ENCODE measurements around the gene ASPG.

Gene ASPG

DNA sequence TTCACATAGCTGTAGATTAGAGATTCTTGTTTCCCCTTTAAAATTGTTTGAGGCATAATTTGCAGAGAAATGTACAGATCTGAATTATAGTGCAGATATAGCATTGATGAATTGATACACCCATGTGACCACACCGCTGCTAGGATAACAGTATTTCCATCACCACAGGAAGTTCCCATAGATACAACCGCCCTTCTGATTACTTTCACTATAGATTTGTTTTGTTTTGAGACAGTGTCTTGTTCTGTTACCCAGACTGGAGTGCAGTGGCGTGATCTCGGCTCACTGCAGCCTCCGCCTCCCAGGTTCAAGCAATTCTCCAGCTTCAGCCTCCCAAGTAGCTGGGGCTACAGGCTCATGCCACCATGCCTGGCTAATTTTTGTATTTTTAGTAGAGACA lies 8.8 kb upstream of the ASPG start:
- no peak for DNase-seq

DNA sequence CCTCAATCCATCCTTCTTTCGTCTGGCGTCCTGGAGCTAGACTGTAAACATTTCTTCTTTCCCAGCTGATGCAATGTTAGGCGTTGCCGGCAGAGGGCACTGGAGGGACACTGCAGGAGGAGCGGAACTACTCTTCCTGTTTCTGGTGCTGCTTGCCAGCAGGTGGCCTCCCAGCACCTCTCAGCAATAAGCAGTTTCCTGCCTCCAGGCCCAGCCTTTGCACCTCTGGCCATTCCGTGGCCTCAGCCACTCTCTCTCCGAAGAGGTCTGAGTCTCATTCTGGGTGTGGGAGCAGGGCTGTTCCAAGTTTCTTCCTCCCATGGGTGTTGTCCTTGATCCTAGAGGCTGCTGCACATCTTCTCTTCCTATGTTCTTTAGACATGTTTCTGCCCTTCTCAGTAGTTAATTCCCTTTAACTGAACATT lies 7.5 kb upstream of the ASPG start:
- DNase-seq = peak; percentile 92

DNA sequence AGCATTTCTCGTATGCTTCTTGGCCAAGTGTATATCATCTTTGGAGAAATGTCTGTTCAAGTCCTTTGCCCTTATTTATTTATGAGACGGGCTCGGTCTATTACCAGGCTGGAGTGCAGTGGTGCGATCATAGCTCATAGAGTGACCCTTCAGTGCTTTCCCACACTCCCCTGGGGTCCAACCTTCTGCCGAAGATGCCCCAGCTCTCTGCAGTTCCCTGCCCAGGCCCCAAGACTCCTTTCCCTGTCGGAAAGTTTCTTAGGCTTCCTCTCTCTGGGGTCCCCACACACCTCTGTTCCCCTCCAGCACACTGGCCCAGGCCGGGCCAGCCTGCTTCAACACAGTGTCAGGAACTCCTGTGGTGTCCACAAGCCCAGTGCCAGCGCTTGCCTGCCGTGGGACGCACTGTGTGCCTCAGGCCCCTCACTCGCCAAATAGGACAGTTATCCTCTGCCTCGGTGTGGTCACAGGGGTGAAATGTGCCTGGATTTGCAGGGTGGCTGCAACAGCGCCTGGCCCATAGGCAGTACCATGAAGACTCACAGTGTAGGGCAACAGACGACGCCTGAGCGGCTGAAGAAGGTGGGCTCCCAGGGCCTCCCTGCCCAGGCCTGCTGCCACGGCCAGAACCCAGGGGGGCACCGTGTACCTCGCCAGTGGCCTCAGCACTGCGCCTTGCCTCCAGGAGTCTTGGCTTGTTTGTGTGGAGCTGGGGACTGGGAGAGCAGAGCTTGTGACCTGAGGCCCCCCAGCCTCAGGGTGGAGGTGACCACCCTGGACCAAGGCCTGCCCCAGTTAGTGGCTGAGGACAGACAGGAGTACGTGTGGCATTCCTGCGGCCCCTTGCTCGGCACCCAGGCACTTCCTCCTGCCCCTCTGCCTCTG lies 4.9 kb upstream of the ASPG start:
- no peak for DNase-seq

DNA sequence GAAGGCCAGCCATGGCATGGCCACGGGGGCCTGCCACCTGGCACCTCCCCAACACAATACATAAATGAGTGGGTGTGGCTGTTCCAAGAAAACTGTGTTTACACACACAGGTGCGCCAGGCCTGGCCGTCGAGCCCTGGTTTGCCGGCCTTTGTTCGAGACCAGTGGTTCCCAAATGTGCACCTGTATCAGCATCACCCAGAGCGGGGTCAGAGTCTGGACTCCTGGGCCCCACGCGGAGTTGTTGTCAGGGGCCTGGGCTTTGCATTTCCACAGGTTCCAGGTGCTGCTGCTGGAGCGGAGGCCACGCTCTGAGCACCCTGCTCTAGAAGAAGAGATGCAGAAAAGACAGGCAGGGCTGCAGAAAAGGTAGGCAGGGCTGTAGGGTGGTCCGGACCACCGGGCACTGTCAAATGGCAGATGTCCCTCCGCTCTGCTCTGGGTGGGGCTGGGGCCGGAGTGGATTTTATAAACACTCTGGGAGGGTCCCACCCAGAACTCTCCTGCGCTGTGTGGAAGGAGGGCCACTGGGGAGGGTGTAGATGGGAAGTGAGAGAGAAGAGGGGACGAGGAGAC lies 4.2 kb upstream of the ASPG start:
- no peak for DNase-seq

DNA sequence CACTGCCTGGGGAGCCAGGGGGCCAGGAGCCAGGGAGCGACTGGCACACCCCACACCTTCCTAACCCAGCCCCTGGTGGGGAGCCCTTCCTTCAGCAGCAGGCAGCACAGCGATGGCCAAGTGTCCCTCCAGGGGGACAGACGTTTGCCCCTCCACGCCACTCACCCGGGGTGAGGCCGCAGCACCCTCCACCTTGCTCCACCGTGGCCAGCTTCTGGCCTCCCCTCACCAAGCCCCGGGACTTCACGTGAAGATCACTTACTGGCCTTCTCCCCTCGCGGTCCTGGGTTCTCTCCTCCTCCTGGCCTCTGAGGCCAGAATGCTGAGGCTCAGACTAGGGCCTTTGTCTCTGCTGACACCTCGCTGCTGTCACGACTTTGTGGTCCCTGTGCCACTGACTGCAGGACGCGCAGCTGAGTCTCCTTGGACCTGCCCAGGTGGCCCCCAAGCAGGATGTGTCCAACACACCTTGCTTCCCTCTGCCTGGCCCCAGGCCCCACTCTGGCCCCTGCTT lies 3.5 kb upstream of the ASPG start:
- DNase-seq = no peak

DNA sequence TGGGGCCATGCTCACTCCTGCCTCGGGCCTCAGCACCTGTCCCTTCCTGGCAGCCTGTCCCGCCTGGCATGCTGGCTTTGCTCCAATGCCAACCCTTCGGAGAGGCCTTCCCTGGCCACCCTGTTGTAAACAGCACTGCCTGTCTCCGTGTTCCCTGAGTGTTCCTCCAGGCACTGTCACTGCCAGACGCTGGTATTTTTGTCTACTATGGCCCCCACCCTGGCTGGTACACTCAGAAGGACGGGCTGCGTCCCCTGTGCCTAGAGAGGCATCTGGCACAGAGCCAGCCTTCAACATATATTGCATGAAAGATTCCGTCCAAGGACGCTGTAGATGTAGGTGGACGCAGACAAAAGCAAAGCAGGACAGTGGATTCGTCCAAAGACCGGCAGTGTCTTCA lies 2.7 kb upstream of the ASPG start:
- no peak for DNase-seq

DNA sequence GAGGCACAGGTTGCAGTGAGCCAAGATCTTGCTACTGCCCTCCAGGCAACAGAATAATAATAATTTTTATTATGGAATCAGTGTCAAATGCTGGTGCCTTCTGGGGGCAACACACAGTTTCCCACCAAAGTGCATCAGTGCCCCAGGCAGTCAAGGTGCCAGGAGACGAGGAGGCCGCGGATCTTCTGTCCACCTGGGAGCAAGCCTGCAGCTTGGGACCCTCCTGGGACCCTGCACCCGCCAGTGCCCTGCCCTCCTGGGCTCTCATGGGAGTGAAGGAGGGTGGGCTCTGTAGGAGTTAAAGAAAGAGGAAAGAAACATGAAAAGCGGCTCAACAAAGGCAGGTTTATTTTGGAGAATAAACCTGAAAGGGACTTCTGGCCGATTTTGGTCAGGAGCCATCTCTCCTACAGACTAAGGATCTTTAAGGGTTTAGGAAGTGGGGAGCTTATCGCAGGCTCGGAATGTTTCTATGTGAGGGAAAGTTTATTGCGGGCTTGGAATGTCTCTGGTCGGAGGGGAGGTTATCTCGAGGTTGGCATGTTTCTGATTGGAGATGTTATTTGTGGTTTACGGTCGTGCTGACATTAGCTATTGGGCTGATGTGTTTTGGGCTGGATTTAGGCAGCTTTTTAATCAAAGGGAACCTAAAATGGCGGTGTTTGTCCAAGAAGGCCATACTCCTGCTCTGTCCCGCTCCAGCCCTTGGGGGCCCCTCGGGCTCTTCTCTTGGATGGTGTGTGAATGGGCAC lies 1.1 kb upstream of the ASPG start:
- peak; percentile 14 for DNase-seq

DNA sequence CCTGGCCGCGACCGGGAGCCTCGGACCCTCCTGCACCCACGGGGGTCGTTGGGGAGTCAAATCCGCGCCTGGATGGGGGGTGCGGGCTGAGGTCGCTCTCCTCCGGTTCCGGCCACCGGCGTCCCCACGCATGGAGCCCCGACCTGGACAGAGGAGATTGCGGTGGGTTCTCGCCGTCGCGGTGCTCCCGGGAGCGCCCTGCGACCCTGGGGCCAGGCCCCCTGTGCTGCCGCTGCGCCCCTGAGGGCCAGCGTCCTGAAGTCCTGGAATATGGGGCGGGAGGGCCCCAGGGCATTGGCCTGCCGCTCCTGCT lies 345 bp downstream of the ASPG start:
- DNase-seq = no peak

DNA sequence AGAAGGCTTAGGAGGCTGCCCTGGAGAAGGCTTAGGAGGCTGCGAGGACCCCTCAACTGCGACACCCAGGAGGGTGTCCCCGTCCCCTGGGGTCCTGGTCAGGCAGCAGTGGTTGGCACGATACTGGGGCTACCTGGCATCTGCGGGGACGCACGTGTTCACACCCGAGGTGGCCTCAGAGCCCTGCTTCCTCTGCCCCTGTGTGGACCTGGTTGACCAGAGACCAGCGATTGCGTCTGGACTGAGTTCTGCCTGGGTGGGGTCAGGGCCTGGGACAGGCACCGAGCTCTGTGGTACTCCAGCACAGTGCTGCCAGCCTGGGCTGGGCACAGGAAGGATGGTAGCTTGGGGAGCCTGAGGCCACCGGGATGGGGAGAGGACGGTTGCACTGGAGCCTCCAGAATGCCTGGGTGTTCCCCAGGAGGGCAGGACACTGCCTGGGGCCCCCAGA lies 735 bp downstream of the ASPG start:
- no peak for DNase-seq

DNA sequence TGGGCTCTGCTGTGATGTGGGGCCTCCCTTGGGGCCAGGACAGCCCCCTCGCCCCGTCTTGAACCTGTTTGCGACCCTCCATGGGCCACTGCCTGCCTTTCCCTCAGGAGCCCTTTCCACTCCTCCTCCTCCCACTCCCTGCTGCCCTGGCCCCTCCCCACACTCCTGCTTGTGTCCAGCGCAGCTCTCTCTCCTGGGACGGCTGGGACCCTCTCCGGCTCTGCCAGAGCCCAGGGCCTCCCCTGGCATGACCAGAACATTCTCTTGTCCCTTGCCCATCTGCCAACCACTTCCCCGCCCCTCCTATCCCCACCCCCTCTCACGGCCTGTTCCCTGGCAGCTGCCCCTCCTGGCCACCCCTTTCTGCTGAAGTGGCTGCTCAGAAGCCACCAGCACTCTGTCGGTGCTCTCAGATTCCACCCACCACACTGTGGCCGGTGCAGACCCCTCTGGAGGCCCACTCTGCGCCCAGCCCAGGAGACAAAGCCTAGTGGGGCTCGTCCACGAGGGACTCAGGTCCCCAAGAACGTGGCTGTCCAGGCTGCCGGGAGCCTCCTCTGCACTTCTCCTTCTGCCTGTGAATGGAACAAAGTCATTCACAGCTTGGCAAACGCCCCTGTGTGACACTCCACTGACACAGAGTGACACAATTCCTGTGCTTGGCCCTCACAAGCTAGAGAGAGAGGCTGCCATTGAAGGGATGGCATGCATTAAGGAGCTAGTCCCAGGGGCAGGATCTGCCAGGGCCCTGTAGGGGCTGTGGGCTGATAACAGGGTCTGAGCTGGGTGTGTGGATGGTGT lies 1.4 kb downstream of the ASPG start:
- no peak for DNase-seq

DNA sequence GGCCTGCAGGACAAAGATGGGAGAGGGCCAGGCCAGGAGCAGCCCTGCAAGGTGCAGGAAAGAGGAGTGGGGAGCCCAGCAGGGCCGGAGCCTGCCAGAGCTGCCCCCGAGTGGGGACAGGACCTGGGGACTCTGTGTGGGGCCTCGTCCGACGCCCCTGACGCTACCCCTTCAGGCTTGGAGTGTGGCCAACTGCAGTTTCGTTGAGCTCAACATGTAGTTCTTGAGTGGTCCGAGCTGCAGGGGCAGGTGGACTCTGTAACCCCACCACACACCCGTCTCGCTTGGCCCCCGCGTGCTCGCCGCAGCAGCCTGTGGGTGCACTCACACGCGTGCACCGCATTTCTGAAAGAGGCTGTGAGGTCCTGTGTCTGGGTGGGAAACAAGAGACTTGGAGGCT lies 2.0 kb downstream of the ASPG start:
- no peak for DNase-seq

DNA sequence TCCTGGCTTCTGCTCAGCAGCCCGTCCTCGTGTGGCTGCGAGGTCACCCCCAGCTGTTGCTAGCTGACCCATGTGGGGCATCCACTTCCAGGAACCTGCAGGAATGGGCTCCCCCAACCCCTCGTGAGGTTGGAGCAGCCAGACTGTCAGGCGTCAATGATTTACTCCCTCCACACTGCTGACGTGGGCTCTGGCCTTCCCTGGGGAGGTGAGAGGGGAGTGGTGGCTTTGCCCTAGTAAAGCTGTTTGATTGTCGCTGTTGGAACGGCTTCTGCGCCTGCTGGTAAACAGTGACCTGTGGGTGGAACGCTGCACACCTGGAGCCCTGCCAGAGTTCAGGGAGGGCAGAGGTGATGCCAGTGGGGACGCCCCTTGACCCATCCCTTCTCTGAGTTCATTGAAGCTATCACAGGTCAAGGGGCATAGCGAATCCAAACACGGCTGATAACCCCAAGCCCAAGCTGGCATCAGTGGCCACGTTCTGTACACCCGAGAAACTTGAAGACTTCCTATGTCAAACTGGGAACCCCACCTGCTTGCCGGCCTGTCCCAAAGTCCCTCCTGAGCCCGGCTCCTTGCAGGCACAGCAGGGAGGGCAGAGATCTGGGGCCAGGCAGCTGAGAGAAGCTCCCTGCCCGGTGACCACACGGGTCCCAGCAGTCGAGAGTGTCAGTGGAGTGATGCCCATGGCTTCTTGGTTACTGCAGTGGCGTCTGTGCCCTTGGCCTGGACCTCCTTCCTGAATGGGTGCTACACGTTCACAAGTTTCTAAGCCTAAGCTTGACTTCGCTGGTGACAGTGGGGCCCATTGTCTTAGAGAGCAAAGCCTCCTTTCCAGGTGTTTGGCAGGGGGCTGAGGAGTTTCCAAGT lies 2.7 kb downstream of the ASPG start:
- no peak for DNase-seq

DNA sequence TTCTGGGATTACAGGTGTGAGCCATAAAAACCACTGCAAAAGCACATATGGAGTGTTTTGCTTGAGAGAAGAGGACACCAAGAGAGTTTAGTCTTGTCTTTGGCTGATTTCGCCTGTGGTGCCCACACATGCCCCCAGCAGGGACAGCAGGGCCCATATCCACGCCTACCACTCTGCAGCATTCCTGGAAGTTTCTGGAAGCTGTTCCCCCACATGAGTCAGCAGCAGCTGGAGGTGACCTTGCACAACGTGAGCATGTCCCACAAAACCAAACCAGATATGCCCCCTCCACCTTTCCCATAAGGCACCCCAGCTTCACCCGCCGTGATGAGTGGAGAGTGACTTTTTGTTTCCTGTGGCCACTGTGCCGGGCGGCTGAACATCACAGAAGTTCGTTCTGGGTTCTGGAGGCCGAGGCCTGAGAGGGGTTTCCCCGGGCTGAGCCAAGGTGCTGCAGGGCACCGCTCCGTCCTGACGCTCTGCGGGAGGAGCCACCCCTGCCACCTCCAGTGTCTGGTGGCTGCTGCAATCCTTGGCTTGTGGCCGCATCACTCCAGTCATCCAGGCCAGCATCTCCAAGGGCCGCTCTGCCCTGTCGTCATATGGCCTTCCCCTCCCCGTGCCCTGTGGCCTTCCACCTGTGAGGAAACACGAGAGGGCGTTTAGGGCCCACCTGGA lies 4.7 kb downstream of the ASPG start:
- DNase-seq = no peak

DNA sequence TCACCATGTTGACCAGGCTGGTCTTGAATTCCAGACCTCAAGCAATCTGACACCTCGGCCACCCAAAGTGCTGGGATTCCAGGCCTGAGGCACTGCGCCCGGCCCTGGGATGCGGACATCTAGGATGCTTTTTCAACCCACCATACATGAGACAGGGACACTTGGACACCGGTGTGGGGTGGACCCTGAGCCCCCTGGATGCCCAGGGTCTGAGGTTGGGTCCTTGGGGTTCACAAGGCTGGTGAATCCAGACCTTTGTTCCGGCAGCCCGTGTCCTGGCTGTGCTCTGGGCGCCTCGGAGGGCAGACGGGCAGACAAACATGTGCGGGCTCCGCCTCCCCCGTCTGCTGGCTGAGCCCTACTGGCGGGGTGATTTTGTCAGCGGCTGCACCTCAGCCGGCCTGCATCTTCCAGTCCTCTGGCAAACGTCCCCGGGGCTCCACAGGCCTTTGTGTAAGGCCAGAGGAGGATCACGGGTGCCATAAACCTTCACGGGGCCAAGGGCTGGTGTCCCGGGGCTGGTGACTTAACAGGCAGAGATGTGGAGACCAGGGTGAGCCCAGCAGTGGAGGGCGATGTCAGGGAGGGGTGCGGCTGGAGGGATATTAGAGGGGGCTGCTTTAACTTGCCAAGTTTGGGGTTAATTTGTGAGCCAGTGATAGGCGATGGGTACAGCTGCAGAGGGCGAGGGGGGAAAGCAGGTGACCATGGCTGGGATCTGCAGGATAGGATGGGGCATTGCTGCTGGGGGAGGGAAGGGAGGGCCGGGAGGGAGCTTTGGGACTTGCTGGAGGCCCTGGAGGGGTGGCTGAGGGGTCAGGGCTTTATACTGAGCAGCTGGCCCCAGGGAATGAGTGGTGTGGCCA lies 5.8 kb downstream of the ASPG start:
- no peak for DNase-seq

DNA sequence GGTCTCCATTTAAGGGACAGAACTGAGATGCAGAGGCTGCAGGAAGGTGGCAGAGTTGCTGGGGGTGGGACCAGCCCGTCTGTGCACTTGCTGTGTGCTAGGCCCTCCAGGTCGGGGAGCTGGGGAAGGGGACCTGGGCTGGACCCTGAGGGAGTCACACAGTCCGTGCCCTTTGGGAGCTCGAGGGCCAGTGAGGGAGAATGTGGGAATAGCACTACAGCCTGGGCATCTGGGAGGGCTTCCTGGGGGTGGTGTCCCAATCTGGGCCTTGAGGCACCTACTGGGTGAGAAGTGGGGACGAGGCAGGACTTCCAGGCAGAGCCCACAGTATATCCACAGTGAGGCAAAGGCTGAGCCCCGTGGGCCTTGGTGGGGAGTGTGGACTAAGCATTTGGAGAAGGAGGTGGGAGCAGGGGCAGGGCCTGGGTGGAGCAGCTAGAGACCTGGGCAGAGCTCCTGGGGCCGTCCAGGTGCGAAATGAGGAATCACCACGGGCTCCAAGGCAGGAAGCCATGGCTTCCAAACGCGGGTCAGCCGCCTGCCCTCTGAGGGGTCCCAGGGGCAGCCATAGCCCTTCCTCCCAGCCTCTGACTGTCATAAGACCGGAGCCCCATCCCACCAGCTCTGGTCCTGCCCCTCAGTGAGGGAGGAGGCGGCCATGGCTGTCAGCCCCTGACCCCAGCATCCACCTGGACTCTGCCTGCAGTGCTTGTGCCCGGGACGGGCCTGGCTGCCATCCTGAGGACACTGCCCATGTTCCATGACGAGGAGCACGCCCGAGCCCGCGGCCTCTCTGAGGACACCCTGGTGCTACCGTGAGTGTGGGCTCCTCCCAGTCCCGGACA lies 6.6 kb downstream of the ASPG start:
- DNase-seq = no peak

DNA sequence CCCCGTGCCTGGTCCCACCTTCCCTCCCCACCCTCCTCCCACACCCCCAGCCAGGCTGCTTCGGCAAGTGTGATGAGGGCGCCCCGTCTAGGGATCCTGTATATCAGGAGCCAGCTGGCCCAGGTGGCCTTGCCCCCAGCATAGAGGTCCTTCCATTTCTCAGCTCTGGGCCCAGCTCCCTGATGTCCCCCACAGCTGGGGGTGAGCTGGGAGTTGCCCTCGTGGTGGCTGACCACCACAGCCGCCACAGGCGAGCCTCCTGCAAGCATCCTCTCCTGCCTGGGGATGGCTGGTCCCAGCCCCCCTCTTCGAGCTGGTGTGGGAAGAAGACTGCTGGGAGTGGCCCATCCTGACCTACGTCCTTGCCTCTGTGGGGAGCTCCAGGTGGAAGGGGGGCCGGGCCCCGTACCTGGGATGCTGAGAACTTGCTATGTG lies 7.4 kb downstream of the ASPG start:
- no peak for DNase-seq

DNA sequence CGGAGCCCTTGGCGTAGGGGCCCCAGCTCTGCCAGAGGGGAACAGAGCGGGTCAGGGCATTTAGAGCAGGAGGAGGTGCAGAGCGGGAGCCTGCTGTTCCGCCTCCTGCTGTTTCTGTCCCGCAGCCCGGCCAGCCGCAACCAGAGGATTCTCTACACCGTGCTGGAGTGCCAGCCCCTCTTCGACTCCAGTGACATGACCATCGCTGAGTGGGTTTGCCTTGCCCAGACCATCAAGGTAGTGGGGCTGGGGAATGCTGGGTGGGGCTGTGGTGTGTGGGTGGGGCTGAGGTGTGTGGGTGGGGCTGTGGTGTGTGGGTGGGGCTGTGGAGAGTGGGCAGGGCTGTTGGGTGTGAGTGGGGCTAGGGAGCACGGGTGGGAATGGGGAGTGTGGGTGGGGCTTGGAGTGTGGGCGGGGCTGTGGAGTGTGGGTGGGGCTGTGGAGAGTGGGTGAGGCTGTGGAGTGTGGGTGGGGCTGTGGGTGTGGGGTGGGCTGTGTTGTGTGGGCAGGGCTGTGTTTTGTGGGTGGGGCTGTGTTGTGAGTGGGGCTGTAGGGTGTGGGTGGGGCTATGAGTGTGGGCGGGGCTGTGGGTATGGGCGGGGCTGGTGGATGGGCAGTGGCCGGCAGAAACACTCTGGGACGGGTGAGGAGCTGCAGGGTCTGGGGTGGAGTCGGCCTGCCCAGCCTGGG lies 8.0 kb downstream of the ASPG start:
- DNase-seq = no peak

DNA sequence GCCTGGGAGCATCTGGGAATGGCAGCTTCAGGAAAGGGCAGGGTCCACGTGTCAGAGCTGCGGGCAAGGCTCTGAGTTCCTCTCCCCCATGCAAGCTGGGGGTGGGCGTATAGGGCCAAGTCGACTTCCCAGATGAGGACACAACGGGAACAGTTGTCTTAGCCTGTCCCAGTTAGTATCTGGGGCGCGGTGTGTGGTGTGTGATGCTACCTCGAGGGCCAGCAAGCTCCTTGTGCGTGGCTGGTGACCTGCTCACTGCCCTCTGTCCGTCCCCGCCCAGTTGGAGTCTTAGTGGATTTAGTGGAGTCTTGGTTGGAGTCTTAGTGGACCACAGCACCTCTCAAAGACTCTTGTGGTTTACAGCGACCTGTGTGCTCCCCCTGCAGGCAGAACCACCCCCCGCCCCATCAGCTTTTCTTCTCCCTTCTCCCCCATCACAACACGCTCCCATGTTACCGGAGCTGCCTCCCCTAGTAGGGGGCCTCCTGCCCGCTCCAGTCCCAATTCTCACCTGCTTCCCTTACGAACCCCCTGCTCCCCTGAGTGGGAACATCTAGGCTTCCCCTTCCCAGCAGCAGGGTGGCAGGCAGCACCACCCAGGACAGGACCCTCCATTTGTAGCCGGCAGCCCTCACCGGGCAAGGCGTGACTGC lies 8.7 kb downstream of the ASPG start:
- no peak for DNase-seq
